H1 (cell line): ENCODE data around the gene RFT1. TPM values are rescaled to one million over a fixed set of nuclear protein-coding genes. Genes with fewer than 3 reads are reported as not detected.
A peak's percentile ranks its signal among the peaks of the same experiment; 100 is the strongest.

Experiments
- CEBPB ChIP-seq: IDR thresholded peaks from 2 replicates; pipeline ENCODE4 v1.6.1; 2012; ENCODE audit warnings: low read depth, low read length
- KDM1A ChIP-seq: fragments of 200-600, 300-600 bp; sonication (generic); IDR thresholded peaks from 2 replicates; pipeline ENCODE4 v1.7.1; 2016; ENCODE audit warnings: mild to moderate bottlenecking, low read length, borderline replicate concordance
- POLR2A ChIP-seq, 2 experiments: IDR thresholded peaks; 1 replicate in 1 of 2; 2 replicates in 1 of 2; pipeline ENCODE4 v1.6.1; 2011; ENCODE audit warnings: low read depth in 2 of 2, low read length in 2 of 2, mild to moderate bottlenecking in 2 of 2; ENCODE audit errors: control extremely low read depth in 1 of 2
- POLR2AphosphoS5 ChIP-seq: IDR thresholded peaks from 2 replicates; pipeline ENCODE4 v1.6.1; 2011; ENCODE audit warnings: low read depth, low read length
- SIRT6 ChIP-seq: IDR thresholded peaks from one replicate; pipeline ENCODE4 v1.7.1; 2012; ENCODE audit warnings: low read length, inconsistent platforms
- YY1 ChIP-seq: IDR thresholded peaks from 2 replicates; pipeline ENCODE4 v1.6.1; 2011; ENCODE audit warnings: low read depth, mild to moderate bottlenecking, low read length
- ZNF274 ChIP-seq: IDR thresholded peaks from 2 replicates; pipeline ENCODE4 v1.7.0; 2012; ENCODE audit warnings: low read length, borderline replicate concordance; ENCODE audit errors: extremely low read depth
- polyA plus RNA-seq, 7 experiments: library from polyadenylated mRNA; depleted of rRNA in 3 of 7; stranded (reverse) in 5 of 7; unstranded in 2 of 7; fragments of >200 nt in 5 of 7; fragments of 200-250 nt in 2 of 7; gene quantifications; 1 replicate in 5 of 7; 2 replicates in 1 of 7; 4 replicates in 1 of 7; pipeline versions ENCODE4 v1.2.1 to v1.2.3, GENCODE V29; 2011 to 2013; ENCODE audit warnings: missing spikeins in 2 of 7, mixed read lengths in 2 of 7
- total RNA-seq: library from RNA; stranded (reverse); fragmentation: NEBNext Ultra II Directional; extraction: Animal tissue kit (Norgen Biotek cat#: 25700); gene quantifications from 2 replicates; pipeline ENCODE4 v1.2.1, GENCODE V29; 2021

Gene RFT1
- total and polyA plus RNA-seq, 2 of the 8 experiments (the other 6 are each of a cell fraction or from before 2014, with no cell fraction given) = 27.7 to 42.4 TPM

DNA sequence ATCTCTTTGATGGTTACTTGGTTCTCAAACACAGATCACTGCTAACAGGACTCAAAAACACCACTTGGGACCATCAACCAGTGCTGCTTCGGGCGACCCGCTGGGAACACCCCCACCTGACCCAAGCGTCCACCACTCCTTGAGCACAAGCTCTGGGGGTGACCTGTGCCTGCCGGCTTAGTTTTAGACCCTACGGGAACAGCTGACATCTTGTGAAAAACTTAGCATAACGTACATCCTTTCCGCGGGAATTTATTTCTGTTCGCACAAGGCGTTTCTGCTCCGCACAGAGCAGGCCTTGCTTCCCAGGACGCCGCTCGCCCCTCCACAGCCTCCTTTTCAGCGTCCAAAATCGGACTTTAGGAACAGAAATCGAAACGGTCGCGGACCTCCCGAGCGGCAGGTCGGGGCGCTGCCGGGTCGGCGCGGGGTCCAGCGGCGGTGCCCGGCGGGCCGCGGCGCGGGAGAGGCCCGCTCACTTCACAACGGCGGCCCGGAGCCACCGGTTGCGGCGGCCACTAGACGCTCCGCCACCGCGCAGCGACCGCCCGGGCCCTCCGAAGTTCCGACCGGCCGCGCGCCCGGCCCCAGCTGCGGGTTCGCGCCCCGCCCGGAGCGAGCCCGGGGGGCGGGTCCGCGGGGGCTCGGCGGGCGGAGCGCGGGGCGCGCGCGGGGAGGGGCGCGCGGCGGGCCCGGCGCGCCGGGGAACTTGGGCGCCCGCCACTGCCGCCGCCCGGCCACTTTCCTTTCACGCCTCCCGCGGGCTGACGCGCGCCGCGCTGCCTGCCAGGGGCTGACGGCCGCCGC lies 85.3 kb downstream of the RFT1 start (continued):
- no peak for TF ChIP-seq ZNF274
- no peak for TF ChIP-seq KDM1A
- TF ChIP-seq POLR2A (IDR thresholded peaks at IDR 0.05; ENCODE audit: control extremely low read depth in 1 of 2, low read depth in 2 of 2, low read length in 2 of 2) = no peak
- 0 out of 2 replicates have a peak, but pooled peaks have one; percentile 6 for TF ChIP-seq YY1
- no peak for TF ChIP-seq POLR2AphosphoS5
- TF ChIP-seq CEBPB = no peak
- TF ChIP-seq SIRT6 = no peak
